Measurements from ENCODE around the gene RNF26.

Gene RNF26

DNA sequence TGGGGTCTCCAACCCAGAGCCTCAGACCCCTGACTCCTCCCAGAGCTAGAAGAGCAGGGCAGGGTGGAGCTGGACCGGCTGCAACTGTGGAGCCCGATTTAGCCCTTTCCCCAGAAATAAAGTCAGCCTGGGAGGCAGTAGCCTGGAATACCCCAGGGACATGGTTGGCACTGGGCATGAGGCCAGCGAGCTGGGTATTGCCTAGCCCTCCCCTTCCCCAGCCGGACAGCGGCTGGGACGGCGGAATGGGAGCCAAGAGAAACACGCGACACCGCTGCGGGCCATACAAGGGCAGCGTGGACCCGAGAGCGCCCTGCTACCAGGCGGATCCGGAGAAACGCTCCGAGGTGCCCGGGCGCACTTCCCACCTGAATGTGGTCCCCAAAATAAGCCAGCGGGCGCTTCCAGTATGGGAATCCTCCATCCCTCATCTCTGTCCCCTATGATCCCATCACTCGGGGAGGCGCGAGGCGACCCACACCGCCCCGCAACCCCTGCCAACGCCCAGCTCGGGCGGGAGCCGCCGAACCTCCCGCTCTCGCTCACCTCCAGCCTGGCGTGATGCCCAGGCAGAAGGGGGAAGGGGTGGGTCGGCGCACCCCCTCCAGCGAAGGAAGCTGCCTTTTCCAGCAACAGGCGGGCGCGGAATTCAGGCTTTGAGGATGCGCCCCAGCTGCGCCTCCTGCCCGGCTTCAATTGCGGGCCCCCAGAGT, 18.2 kb upstream of the RNF26 start:
- DNase-seq: no peak

DNA sequence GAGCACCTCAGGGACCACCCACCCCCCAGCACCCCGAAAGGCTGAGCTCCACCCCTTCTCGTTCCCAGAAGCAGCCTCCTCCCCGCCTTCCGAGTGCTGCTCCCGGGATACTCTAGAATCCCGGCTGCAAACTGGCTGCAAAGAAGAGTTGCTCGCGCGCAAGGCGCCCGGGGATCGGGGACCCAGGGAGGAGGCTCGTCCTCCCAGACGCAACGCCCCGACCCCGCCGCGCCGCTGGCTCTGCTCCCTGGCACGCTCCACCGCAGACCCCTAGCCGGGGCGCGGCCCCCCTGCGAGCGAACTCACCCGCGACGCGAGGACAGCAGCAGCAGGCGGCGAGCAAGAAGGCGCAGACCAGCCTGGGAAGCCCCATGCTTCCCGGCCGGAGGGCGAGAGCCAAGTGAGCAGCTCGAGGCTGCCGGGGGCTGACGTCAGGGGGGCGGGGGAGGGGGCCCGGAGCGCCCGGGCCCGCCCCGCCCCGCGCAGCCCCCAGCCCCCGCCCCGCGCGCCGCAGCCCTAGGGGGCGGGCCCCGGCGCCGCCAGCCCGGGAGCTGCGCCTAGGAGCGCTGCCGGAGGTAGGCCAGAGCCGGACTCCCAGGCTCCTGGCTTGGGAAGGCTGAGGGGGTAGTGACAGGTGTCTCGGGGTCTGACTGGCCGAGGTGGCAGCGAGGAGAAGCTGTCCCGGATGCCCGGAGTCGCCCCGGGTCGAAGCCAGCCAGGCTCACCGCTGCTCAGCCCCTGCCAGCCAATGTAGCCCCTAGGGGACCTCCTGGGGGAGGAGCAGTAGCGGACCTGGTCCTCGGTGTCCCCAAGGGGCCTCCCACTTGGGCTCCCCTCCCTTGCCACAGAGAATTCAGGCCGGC, 17.4 kb upstream of the RNF26 start, which contains the start of gene MCAM:
TSS of gene MCAM (minus strand) at position 402 of the 863 bp plus-strand sequence. CDS start at position 373, 29 bp downstream.
- no peak for DNase-seq

DNA sequence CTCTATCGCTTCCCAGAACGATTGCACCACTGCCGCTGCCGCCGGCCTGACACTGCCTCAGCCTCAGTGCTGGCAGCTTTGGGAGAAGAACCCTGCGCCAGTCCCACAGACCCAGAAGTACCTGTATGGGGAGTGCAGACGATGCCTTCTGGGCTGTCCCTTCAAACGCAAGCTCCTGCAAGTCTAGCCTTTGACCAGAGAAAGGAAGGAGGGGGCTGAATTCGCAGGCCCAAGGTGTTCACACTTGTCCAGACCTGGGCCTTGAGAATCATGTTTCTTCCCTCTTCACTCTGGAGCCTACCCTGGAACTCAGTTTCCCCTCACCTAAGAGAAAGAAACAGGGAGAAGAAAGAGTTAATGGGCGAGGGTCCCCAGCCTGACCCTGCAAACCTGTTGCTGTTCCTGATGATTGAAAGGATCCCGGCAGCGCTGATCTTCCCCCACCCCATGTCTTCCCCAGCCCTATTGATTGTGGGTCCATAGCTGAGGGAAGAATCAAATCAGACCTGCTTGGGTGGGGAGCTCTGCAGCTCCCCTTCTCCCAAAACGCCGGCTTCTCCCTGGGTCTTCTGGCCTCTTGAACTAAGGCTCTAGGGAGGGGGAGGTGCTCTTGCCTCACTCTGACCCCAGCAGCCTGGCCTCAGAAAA, 16.6 kb upstream of the RNF26 start:
- no peak for DNase-seq

DNA sequence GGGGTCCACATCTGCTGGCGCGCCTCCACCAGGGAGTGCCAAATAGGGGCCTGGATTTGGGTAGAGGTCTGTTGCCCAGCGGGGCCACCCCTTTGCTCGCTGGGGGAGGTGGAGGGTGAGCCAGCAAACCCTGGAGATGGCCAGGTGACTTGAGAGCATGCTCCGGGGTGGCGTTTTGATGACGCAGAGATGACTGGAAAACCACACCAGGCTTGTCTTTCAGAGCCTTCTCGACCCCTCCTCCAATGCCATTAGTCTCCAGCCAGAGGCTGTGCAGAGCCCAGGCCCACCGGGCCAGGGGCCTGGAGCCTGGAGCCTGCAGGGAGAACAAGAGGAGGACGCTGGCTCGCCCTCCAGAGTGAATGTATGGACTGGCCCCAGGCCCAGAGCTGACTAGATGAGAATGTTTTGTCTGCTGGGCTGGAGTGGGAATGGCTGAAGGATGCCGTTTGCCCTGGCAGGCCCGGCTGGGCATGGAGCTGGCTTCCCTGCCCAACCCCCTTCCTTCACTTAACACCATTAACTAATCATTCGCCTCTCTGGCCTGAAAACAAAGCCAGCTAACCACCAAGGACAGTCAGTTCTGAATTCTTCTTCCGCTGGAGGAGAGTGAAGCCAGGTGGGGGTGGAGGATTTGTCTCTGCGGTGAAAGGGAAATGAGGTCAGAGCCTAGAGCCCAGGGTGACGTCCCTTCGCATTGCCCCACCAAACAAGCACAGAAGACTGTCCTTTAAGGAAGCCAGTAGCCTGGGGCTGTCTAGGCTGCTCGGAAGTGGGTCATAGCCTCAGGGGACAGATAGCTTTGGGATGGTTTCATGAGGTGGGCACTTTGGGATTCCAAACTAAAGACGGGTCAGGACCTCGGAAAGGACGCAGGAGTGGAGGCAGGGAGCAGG, 15.8 kb upstream of the RNF26 start:
- DNase-seq: no peak

DNA sequence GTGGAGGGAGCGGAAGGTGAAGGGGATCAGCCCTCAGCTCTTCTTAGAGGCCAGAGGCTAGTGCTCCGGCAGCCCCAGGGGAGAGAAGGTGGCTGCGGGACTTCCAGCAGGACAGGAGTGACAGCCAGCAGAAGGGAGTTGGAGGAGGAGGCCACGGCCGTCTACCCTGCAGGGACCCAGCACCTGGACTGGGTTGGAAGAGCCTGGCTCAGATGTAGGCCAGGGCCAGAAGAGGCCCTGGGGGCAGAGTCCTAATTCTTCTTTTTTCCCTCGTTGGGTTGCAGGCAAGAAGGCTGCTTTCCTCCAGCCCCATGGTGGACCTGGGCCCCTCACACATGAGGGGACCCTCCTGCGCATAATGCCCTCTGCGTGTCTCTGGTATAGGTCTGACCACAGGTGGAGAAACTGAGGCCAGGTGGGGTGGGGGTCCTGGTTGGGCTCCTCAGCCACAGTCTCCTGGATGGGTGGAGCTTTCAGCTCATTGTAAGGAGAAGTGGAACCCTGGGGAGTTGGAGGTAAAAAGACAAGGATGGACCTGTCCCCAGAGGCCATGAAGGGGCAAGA, 15.1 kb upstream of the RNF26 start:
- DNase-seq: no peak

DNA sequence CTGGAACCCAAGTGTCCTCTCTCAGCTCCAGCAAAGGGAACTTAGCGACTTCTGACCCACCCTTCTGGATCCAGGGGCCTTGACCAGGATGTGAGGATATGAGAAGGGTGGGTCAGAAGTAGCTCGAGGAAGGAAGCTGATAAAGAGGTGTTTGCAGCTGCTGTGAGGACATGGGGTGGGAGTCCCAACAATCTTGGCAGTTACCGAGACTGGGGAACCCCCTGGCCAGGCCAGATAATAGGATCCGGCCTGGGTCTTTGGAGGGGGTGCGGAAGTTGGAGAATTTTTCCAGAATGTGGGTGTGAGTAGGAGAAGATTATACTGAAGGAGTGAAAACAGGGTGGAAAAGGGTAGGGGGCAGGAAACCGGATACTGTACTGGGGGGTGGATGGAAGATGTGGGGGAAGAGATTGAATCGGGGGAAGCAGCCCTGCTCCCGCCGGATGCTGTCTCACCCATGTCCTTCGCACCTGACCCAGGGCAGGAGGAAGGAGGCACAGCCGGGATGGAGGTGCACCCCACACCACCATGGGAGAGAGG, 14.6 kb upstream of the RNF26 start:
- DNase-seq: no peak

DNA sequence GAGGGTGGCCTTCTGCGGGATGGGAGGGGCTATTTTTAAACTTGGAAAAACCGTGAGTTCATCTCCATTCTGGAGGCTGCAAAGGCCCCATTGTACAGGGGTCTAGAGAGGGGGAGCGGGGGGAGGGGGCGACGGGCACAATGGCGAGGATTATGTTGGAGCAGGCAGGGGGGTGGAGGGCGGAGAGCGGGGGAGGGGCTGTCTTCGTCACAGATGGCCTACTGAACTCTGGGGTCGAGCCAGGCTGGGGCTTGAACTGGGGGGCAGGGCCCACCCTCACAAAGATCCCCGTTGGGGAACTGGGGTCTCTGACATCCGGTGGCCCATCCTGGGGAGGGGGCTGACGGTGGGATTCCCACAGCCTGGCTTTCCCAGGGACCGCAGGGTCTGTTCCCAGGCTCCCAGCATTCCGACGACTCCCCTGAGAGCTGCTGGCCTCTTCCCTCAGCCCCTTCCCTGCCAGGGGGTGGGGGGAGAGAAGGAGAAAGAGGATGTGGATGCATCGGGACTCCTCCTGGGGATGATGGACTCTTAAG, 14.0 kb upstream of the RNF26 start:
- no peak for DNase-seq

DNA sequence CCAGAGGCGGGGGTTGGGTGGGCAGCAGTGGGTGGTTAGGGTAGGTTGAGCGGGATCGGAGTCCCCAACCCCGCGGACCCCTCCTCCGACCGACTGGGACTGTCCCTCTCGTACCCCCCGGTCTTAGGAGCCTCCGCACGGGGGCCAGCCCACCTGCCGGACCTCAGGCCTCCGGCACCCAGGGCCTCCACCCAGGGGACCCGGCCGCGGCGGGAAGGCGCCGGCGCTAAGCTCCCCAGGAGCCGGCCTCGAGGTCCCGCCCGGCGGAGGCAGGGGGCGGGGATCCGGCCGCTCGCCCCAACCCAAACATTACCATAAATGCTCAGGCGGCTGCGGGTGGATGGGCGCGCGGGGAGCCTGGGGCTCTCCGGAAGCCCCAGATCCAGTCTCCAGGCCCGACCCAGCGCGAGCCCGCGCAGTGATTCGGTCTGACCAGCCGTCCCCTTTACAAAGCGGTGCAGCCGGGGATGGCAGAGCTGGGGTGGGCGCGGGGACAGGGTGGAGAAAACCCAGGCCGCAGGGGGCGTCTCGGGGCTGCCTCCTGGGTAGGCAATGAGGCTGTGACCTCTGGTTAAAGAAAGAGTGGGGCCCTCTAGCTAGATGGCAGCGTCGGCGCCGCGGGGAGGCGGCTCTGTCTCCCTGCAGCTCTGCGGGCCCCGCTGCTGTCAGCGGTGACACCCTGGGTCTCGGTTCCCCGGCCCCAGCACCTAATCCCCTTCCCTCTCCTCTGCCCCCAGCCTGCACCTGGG, 13.4 kb upstream of the RNF26 start:
- no peak for DNase-seq

DNA sequence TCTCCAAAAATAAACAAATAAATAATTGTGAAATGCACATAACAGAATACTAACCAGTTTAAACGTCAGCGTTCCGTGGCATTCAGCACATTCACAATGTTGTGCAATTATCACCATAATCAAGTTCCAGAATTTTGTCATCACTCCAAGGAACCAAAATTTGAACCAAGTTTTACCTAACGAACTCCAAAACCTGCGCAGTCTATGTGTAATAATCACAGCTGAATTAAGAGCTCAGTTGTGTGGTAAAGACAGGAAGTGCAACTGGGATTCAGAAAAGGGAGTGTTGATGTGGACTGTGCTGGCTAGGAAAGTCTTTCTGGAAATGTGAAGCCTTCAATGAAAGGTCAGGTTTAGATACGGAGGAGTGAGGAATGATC, 12.0 kb upstream of the RNF26 start:
- no peak for DNase-seq

DNA sequence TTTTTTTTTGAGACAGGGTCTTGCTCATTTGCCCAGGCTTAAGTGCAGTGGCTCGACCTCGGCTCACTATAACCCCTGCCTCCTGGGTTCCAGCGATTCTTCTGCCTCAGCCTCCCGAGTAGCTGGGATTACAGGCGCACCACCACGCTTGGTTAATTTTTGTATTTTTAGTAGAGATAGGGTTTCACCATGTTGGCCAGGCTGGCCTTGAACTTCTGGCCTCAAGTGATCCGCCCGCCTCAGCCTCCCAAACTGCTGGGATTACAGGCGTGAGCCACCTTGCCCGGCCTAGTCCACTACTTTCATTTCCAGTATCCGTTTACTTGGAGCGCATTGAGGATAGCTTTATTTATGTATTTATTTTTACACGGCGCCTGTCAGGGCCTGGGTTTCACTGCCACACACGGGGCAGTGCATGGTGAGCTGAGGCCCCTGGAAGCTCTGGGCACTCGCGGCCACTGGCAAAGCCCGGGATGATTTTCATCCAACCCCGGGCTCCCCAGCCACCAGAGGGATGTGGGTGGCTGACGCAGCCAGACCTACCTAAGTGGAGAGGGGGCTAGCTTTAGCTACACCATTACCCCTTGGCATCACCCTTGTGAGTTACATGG, 11.3 kb upstream of the RNF26 start:
- DNase-seq: no peak

DNA sequence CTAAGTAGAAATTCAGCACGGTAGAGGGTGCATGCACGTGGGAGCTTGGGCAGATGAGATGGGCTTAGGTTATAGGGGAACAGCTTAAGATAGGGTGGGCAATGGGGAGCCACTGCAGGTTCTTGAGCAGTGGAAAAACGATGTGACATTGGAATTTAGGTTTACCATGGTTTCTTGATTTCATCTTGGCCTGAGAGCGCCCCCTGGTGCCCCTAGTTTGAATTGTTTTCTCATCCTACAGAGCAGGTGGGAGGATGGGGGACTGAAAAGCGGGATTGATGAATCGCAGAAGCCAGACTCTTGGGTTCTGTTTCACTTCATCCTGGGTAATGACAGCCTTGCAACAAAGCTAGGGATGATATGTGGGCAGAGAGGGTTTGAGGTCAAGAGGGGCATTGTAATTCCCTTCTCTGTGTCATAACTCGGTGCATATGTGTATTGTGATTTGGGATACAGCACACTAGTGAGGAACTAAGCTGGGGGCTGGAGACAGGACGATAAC, 10.7 kb upstream of the RNF26 start:
- DNase-seq: no peak

DNA sequence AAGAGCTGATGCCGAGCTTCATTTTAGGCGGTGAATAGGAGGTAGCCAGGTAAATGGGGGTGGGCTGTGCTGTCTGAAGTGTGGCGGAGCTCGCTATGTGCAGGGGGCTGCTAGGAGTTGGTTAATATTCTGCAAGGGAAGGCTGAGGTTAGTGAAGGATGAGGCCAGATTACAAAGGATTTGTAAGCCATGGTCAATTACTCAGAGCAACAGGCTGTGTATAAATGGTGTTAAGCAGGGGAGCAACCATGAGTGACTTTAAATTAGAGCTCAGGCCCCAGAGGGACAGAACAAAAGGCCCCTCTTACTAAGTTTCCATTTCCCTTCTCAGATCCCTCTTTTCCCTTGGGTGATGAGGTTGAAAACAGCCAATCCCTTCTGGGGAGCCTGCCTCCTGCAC, 10.1 kb upstream of the RNF26 start:
- no peak for DNase-seq

DNA sequence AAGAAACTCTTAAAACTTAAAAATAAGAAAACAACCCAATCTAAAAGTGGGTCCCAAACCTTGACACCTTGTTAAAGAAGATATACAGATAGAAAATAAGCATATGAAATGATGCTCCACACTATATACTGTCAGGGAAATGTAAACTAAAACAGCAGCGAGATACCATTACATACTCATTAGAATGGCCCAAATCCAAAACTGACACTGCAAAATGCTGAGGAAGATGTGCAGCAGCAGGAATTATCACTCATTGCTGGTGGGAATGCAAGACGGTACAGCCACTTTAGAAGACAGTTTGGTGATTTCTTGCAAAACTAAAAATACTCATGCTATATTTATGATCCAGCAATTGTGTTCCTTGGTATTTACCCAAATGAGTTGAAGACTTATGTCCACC, 5.0 kb upstream of the RNF26 start:
- no peak for DNase-seq

DNA sequence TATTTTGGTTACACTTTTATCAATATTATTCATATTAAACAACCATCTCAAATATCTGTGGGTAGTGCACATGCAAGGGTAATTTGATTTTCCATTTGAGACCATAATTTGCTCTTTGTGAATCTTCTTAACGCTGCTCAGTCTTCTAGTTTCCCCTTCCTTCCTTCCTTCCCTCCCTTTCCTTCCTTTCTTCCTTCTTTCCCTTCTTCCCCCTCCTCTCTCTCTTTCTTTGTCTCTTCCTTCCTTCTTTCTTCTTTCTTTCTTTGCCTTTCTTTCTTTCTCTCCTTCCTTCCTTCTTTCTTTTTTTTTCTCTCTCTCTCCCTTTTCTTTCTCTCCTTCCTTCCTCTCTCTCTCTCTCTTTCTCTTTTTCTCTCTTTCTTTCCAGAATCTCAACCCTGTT, 4.1 kb upstream of the RNF26 start:
- no peak for DNase-seq

DNA sequence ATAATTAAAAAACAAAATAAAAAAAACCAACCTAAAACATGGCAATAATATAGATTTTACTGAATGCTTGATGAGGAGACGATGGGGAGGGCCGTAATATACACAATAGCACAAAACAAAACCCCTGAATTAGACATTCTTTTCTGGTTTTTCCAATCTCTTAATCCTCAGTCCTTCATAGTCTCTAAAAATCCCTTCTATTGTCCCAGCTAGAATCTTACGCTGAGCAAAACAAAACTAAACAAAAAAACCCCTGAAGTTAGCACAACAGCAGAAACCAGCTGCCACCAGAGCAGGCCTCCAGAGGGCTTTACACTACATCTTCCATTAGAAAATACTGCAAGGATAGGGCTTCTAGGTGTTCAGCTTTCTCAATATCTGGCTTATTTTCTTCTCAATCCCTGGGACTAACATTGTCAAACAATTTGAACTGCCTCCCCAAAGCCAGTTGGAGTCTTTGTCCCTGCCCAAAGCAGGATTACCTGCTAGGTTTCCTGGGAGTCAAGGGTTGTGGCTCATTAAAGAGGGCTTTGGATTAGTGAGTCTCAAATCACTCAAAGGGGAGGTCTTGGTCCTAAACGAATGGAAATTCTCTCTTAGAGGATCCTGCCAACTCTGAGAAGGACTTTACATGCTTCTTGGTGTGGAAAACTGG, 2.1 kb upstream of the RNF26 start:
- DNase-seq: no peak

DNA sequence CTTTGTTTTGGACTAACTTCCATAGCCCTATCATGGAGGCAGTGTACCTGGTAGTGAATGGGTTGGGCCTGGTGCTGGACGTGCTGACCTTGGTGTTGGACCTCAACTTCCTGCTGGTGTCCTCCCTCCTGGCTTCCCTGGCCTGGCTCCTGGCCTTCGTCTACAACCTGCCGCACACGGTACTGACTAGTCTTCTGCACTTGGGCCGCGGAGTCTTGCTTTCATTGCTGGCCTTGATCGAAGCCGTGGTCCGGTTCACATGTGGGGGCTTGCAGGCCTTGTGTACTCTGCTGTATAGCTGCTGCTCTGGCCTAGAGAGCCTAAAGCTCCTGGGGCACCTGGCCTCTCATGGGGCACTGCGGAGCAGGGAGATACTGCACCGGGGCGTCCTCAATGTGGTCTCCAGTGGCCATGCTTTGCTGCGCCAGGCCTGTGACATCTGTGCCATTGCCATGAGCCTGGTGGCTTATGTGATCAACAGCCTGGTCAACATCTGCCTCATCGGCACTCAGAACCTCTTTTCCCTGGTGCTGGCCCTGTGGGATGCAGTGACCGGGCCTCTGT, 846 bp downstream of the RNF26 start:
- no peak for DNase-seq

DNA sequence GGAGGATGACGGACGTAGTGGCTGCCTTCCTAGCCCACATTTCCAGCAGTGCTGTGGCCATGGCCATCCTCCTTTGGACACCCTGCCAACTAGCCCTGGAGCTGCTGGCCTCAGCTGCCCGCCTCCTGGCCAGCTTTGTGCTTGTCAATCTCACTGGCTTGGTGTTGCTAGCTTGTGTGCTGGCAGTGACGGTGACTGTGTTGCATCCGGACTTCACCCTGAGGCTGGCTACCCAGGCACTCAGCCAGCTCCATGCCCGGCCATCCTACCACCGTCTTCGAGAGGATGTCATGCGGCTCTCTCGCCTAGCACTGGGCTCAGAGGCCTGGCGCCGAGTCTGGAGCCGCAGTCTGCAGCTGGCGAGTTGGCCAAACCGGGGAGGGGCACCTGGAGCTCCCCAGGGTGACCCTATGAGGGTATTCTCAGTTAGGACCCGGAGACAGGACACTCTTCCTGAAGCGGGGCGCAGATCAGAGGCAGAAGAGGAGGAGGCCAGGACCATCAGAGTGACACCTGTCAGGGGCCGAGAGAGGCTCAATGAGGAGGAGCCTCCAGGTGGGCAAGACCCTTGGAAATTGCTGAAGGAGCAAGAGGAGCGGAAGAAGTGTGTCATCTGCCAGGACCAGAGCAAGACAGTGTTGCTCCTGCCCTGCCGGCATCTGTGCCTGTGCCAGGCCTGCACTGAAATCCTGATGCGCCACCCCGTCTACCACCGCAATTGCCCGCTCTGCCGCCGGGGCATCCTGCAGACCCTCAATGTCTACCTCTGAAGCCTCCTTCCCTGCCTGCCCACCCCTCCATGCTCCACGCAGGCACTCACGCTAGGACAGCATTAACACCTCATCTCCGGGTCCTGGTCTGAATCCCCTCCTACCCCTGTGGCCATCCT, 1.6 kb downstream of the RNF26 start:
- no peak for DNase-seq

DNA sequence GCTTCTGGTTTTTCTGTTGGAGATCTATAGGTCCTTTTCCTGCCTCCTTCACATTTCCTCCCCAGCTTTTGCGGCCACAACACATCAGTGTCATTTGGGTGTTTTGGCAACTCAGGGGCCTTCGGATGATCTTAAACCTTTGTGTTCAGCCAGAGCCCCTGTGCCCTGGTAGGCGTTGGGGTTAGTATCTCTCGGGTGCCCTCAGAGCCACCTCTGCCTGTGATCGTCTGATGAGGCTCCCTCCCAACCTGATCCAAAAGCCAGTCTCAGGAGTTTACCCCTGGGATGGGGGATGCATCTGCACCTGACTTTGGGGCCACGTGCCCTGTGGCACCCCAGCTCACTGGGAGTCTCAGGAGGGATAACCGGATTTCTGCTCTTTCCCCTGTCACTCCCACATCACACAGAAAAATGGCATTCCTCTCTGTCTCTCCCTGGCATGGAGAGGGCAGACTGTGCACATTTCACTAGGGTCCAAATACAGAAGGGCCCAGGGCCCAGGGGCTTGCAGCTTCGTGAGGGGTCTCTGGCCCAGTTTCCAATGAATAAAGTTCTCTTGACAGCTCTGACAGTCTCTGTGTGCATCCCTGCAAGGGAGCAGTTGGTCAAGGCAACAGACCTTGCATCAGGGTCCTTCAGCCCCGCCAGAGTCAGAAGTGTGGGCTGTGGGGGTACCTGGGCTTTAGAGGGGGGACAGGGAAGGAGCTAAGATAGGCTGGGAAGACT, 2.6 kb downstream of the RNF26 start:
- no peak for DNase-seq

Data from NCI-H187 treated with DMSO at 0.1 percent for 48 hours (cell line).